HUES64 (cell line): ENCODE data around the gene OGFOD2.

ENCODE experiments used
- H3K27ac ChIP-seq: 2 replicates; pipeline ENCODE4 v1.7.0; 2013; ENCODE audit warnings: low read depth, low read length, inconsistent platforms
- H3K27me3 ChIP-seq: 2 replicates; pipeline ENCODE4 v1.6.1; 2013; ENCODE audit warnings: mild to moderate bottlenecking, low read length; ENCODE audit not compliant: insufficient read depth
- H3K36me3 ChIP-seq: 2 replicates; pipeline ENCODE4 v1.6.1; 2013; ENCODE audit warnings: mild to moderate bottlenecking, low read length; ENCODE audit not compliant: insufficient read depth
- H3K4me1 ChIP-seq: 2 replicates; pipeline ENCODE4 v1.6.1; 2013; ENCODE audit warnings: mild to moderate bottlenecking, low read length, moderate library complexity; ENCODE audit not compliant: insufficient read depth
- H3K4me3 ChIP-seq: 2 replicates; pipeline ENCODE4 v1.5.1; 2013; ENCODE audit warnings: mild to moderate bottlenecking, low read length, moderate library complexity
- H3K9ac ChIP-seq: 2 replicates; pipeline ENCODE4 v1.6.1; 2013; ENCODE audit warnings: mild to moderate bottlenecking, low read depth, low read length
- H3K9me3 ChIP-seq: 2 replicates; pipeline ENCODE4 v1.6.1; 2013; ENCODE audit warnings: low read depth, low read length; ENCODE audit not compliant: insufficient read depth
- WGBS: fragments of 150-250, 120-280 bp; methylation state at CpG from one replicate; pipeline ENCODE4 v1.1.7; 2013; ENCODE audit warnings: missing lambda C conversion rate; 5-methylcytosine and 5-hydroxymethylcytosine counted together

OGFOD2 gene

DNA sequence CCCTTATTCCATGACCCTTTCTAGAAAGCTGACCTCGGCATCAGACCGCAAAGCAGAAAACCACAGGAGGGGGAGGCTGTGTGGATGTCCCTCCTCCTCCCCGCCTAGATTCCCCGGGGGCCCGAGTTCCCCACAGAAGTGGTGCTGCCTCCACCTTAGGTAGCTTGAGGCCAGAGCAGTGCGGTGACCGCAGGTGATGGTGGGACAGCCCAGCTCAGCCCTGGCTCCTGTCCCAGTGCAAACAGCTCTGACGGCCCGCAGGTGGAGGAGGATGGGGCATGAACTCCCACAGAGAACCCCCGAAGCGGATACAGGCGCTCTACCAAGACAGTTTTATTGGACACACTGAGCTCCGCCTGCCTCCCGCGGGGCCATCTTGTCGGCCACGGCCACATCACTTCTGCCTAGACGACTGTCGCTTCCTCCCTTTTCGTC is 25.0 kb downstream of the OGFOD2 start:
- no peak overlapping the region for H3K4me3 ChIP-seq
- H3K27ac ChIP-seq = no peak overlapping the region
- H3K9ac ChIP-seq = no peak overlapping the region
- 92% methylated on average over 20 of the region's 20 CpGs for WGBS
- H3K4me1 ChIP-seq = no peaks in the 10 kb centered on the region
- H3K36me3 ChIP-seq = no peaks in the 10 kb centered on the region
- no peaks in the 10 kb centered on the region for H3K9me3 ChIP-seq
- no peaks in the 10 kb centered on the region for H3K27me3 ChIP-seq

DNA sequence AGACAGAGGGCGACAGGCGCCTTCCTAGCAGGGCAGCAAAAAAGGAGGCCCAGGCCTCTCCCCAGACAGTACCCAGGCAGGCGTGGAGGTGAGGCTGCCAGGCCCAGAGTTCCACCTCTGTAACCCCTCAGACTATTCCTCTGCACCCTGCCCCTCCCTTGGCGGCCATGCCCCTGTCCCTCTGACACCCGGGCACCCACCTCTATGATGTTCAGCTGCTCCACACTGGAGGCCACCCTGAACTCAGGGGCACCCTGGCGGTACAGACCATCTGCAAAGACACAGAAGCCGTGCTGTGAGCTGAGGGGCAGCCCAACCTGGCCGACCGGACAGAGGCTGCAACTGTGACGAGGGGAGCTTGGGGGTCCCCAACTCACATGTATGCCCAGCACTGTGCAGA is 25.5 kb downstream of the OGFOD2 start:
- 92% methylated on average over 10 of the region's 10 CpGs for WGBS
- Histone ChIP-seq H3K4me1 (no peaks in the 10 kb centered on the region), H3K27ac (no peak overlapping the region), H3K27me3 (no peaks in the 10 kb centered on the region), H3K4me3 (no peak overlapping the region), H3K9me3 (no peaks in the 10 kb centered on the region), H3K9ac (no peak overlapping the region), H3K36me3 (no peaks in the 10 kb centered on the region)

GRCh38 chr12:123001464-123001863 is 26.4 kb downstream of the OGFOD2 start:
- Histone ChIP-seq H3K9me3 (no peaks in the 10 kb centered on the region), H3K4me1 (no peaks in the 10 kb centered on the region), H3K27me3 (no peaks in the 10 kb centered on the region), H3K9ac (no peak overlapping the region), H3K27ac (no peak overlapping the region), H3K36me3 (no peaks in the 10 kb centered on the region), H3K4me3 (no peak overlapping the region)
- 92% methylated on average over 3 of the region's 3 CpGs for WGBS

- Histone ChIP-seq H3K4me1 (no peaks in the 10 kb centered on the region), H3K9me3 (no peaks in the 10 kb centered on the region), H3K4me3 (no peak overlapping the region), H3K27me3 (no peaks in the 10 kb centered on the region), H3K27ac (no peak overlapping the region), H3K9ac (no peak overlapping the region), H3K36me3 (no peaks in the 10 kb centered on the region)
- WGBS = 91% methylated on average over 6 of the region's 6 CpGs
Observed at GRCh38 chr12:123003257-123003656, 28.2 kb downstream of the OGFOD2 start.

- no peaks in the 10 kb centered on the region for H3K9me3 ChIP-seq
- no peaks in the 10 kb centered on the region for H3K27me3 ChIP-seq
- WGBS = 94% methylated on average over 14 of the region's 14 CpGs
- no peak overlapping the region for H3K9ac ChIP-seq
- no peaks in the 10 kb centered on the region for H3K36me3 ChIP-seq
- H3K4me3 ChIP-seq = no peak overlapping the region
- no peak overlapping the region for H3K27ac ChIP-seq
- H3K4me1 ChIP-seq = no peaks in the 10 kb centered on the region
Observed at GRCh38 chr12:123004287-123004686, 29.2 kb downstream of the OGFOD2 start.

DNA sequence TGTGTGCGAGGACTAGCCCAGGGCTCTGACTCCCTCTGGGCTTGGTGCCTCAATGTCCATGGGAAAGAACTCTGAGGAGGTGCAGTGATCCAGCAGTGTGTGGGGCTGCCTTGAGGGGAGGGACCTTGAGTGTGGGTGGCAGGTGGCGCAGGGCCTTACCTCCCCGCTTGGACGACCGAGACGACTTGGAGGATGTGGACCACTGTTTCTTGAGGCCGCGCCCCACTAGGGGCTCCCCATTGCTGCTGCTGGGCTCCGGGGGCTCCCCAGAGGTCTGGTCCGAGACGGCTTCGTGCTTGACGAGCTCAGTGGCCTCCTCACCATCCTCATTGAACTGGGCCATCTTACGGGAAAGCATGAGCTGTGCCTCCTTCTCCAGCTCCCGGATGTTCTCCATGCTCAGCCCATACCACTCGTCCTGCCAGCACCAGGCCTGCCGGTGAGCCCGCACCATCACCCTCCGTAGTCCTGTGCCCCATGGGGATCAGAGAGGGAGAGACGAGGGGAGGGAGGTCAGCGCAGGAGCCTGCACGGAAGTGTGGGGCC is 30.1 kb downstream of the OGFOD2 start:
- Histone ChIP-seq H3K27ac (no peak overlapping the region), H3K4me1 (no peaks in the 10 kb centered on the region), H3K9ac (no peak overlapping the region), H3K36me3 (no peaks in the 10 kb centered on the region), H3K4me3 (no peak overlapping the region), H3K9me3 (no peaks in the 10 kb centered on the region), H3K27me3 (no peaks in the 10 kb centered on the region)
- 95% methylated on average over 22 of the region's 22 CpGs for WGBS

DNA sequence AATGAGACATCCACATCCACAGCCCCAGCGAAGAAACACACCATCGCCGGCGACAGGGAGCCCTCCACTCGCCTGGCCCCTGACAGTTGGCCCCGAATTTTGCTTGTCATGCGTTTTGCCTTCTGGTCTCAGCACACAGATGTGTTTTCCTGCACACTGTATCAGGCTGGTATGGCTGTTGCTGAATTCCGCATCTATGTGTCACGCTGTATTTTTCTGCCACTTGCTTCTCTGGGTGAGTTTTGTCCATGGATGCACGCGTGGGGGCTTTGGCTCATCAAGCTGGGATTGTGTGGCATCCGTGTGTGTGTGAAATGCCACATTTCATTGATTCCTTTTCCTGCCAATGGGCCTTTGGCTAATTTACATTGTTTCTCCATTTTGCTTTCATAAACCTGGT is 31.9 kb downstream of the OGFOD2 start:
- WGBS = 86% methylated on average over 12 of the region's 12 CpGs
- Histone ChIP-seq H3K27ac (no peak overlapping the region), H3K4me1 (no peaks in the 10 kb centered on the region), H3K36me3 (no peaks in the 10 kb centered on the region), H3K9ac (no peak overlapping the region), H3K9me3 (no peaks in the 10 kb centered on the region), H3K4me3 (no peak overlapping the region), H3K27me3 (no peaks in the 10 kb centered on the region)

- Histone ChIP-seq H3K36me3 (no peaks in the 10 kb centered on the region), H3K27ac (no peak overlapping the region), H3K4me1 (no peaks in the 10 kb centered on the region), H3K9ac (no peak overlapping the region), H3K27me3 (no peaks in the 10 kb centered on the region), H3K4me3 (no peak overlapping the region), H3K9me3 (no peaks in the 10 kb centered on the region)
- WGBS = 96% methylated on average over 1 of the region's 1 CpG
Observed at GRCh38 chr12:123010110-123010509, 35.1 kb downstream of the OGFOD2 start.

DNA sequence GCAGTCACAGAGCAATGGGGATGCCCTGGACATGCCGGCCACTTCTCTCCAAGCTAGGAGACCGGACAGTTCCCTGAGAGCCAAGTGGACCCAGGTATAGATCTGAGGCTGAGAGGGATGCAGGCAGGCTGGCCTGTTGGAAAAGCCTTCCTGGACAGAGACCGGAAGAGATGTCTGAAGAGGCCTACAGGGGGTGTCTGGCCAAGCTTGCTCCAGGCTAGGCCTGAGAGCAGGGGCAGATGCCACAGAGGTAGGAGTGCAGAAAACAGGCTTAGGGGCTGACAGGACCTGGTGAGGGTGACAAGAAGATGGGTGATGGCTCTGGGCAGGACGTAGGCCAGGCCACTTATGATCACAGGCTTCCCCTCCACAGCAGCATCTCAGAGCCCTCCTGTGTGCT is 35.6 kb downstream of the OGFOD2 start:
- Histone ChIP-seq H3K4me3 (no peak overlapping the region), H3K4me1 (no peaks in the 10 kb centered on the region), H3K9me3 (no peaks in the 10 kb centered on the region), H3K27ac (no peak overlapping the region), H3K36me3 (no peaks in the 10 kb centered on the region), H3K9ac (no peak overlapping the region), H3K27me3 (no peaks in the 10 kb centered on the region)
- 92% methylated on average over 4 of the region's 4 CpGs for WGBS

GRCh38 chr12:123011701-123012100 is 36.7 kb downstream of the OGFOD2 start:
- no peaks in the 10 kb centered on the region for H3K27me3 ChIP-seq
- H3K9ac ChIP-seq = no peak overlapping the region
- no peaks in the 10 kb centered on the region for H3K4me1 ChIP-seq
- WGBS = 88% methylated on average over 6 of the region's 6 CpGs
- H3K27ac ChIP-seq = no peak overlapping the region
- H3K9me3 ChIP-seq = no peaks in the 10 kb centered on the region
- no peak overlapping the region for H3K4me3 ChIP-seq
- no peaks in the 10 kb centered on the region for H3K36me3 ChIP-seq

GRCh38 chr12:123013185-123014095 is 38.4 kb downstream of the OGFOD2 start:
- 96% methylated on average over 19 of the region's 19 CpGs for WGBS
- Histone ChIP-seq H3K27ac (no peak overlapping the region), H3K9me3 (no peaks in the 10 kb centered on the region), H3K36me3 (no peaks in the 10 kb centered on the region), H3K27me3 (no peaks in the 10 kb centered on the region), H3K9ac (no peak overlapping the region), H3K4me3 (no peak overlapping the region), H3K4me1 (no peaks in the 10 kb centered on the region)
